Upper lobe of left lung (tissue), 6 donors: ENCODE data around the gene LRRN2. TPM values are rescaled to one million over a fixed set of nuclear protein-coding genes. Genes with fewer than 3 reads are reported as not detected.
A peak's percentile ranks its signal among the peaks of the same experiment; 100 is the strongest.

Source experiments
- ATAC-seq, 2 donors: fragments of 200-7000 bp; cut with Tn5 transposase; one replicate each; pipeline ENCODE4 v1.9.1; 2022; ENCODE audit warnings: mild to moderate bottlenecking in 2 of 2, moderate library complexity in 2 of 2; ENCODE audit not compliant: low FRiP score in 2 of 2
- DNase-seq, 2 donors: peaks; one replicate each; pipeline ENCODE4 v3.0.0-alpha.2; 2019 to 2020
- H3K27ac ChIP-seq, 4 donors: fragments of 200-600 bp; sonication (generic); one replicate each; pipeline ENCODE4 v1.5.1; 2016 to 2019
- H3K27me3 ChIP-seq, 4 donors: fragments of 200-600 bp; sonication (generic); one replicate each; pipeline ENCODE4 v1.5.1; 2017 to 2019
- H3K36me3 ChIP-seq, 4 donors: fragments of 200-600 bp; sonication (generic); one replicate each; pipeline ENCODE4 v1.5.1; 2016 to 2019
- H3K4me1 ChIP-seq, 4 donors: fragments of 200-600 bp; sonication (generic); one replicate each; pipeline ENCODE4 v1.5.1; 2018 to 2019
- H3K4me3 ChIP-seq, 4 donors: fragments of 200-600 bp; sonication (generic); one replicate each; pipeline ENCODE4 v1.5.1; 2017 to 2019; ENCODE audit warnings: mild to moderate bottlenecking in 2 of 4, moderate library complexity in 1 of 4
- H3K9me3 ChIP-seq, 4 donors: fragments of 200-600 bp; sonication (generic); one replicate each; pipeline ENCODE4 v1.5.1; 2018 to 2019
- EP300 ChIP-seq, 4 donors: sonication (generic); formaldehyde crosslinking; IDR thresholded peaks; one replicate each; pipeline ENCODE4 v1.5.1; 2017; ENCODE audit warnings: antibody characterized with exemption in 4 of 4, control low read depth in 2 of 4
- POLR2A ChIP-seq, 4 donors: fragments of 450-650 bp; IDR thresholded peaks; one replicate each; pipeline ENCODE4 v1.5.1; 2016 to 2017; ENCODE audit warnings: antibody characterized with exemption in 4 of 4, mild to moderate bottlenecking in 2 of 4
- POLR2AphosphoS5 ChIP-seq, 2 donors: sonication (generic); formaldehyde crosslinking; IDR thresholded peaks; one replicate each; pipeline ENCODE4 v1.5.1; 2017; ENCODE audit warnings: antibody characterized with exemption in 2 of 2
- WGBS, 2 donors: methylation state at CpG; one replicate each; pipeline ENCODE4 v1.1.5; 2017 to 2018; 5-methylcytosine and 5-hydroxymethylcytosine counted together
- total RNA-seq, 6 donors: library from RNA; depleted of rRNA in 4 of 6; stranded (reverse); fragments of >200 nt in 4 of 6; gene quantifications; one replicate each; pipeline versions ENCODE4 v1.1.0 to v1.2.1, GENCODE V29; 2016 to 2021
- TF ChIP-seq, protein P1 (sequence below), 6 experiments: fragments of 450-650 bp in 4 of 6; fragments of 200-600 bp in 2 of 6; sonication (generic) in 2 of 6; IDR thresholded peaks; one replicate each; pipeline ENCODE4 v1.5.1; 2016 to 2019; ENCODE audit warnings: antibody characterized with exemption in 6 of 6
- donor health status: DM: no; HTN: no; CAD: no; lungs with moderate emphysema.
- donor health status: DM: no; HTN: yes; CAD: no; lungs with severe emphysema.

The LRRN2 gene
- total RNA-seq, 6 donors from 2014 or later, result 0.61 to 4.2 (median 2.6) TPM; not detected in 1

DNA sequence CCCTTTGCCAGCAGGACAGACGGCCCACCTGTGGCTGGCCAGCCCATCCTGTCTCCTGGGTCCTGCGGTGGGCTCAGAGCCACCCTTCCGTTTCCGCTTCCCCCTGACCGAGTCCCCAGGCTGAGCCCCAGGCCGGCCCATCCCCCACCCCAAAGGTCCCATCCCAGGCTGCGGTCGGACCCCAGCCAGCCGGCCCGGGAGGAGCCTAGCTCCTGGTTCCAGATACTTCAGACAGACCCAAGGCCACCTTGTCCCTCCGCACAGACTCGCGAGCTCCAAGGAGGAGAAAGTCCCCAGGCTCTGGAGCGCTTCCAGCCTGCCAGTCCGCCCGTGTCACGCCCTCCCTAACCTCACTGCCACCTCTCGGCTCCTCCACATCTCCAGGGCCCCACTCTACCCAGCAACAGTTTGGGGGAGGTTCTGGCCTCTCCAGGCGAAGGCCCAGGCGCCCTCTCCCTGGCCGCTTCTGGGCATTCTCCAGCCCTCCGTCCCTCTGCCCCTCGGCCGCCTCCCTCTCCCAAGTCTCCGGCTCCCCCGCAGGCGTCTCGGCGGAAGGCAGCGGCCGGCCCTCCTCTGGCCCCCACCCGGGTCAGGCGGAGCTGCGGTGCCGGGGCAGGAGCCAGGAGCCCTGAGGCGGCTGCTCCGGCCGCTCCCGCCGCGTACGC is 835 bp downstream of the LRRN2 start:
- no peaks in the 10 kb centered on the region for H3K36me3 ChIP-seq
- no peak for TF ChIP-seq EP300 (IDR thresholded peaks at IDR 0.05)
- TF ChIP-seq POLR2AphosphoS5 (IDR thresholded peaks at IDR 0.05), result no peak
- TF ChIP-seq, protein P1, sequence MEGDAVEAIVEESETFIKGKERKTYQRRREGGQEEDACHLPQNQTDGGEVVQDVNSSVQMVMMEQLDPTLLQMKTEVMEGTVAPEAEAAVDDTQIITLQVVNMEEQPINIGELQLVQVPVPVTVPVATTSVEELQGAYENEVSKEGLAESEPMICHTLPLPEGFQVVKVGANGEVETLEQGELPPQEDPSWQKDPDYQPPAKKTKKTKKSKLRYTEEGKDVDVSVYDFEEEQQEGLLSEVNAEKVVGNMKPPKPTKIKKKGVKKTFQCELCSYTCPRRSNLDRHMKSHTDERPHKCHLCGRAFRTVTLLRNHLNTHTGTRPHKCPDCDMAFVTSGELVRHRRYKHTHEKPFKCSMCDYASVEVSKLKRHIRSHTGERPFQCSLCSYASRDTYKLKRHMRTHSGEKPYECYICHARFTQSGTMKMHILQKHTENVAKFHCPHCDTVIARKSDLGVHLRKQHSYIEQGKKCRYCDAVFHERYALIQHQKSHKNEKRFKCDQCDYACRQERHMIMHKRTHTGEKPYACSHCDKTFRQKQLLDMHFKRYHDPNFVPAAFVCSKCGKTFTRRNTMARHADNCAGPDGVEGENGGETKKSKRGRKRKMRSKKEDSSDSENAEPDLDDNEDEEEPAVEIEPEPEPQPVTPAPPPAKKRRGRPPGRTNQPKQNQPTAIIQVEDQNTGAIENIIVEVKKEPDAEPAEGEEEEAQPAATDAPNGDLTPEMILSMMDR (IDR thresholded peaks at IDR 0.05), result no peak
- TF ChIP-seq POLR2A (IDR thresholded peaks at IDR 0.05), result no peak
- H3K27me3 ChIP-seq, result peaks cover 0 to 24% (median 6%) of the 10 kb centered on the region in 4 donors
- H3K4me1 ChIP-seq, result peaks cover 8 to 24% (median 15%) of the 10 kb centered on the region in 4 donors
- WGBS, 2 donors, result 3 to 5% methylated on average over 20 to 22 of the region's 42 CpGs
- DNase-seq (peak in 1 of 2 donors; percentile 77), ATAC-seq (peak in 1 of 2 donors; percentile 63)
- no peaks in the 10 kb centered on the region for H3K9me3 ChIP-seq
- no peak overlapping the region for H3K27ac ChIP-seq
- peak overlapping the region; percentile 15 to 49 (median 44) for H3K4me3 ChIP-seq

DNA sequence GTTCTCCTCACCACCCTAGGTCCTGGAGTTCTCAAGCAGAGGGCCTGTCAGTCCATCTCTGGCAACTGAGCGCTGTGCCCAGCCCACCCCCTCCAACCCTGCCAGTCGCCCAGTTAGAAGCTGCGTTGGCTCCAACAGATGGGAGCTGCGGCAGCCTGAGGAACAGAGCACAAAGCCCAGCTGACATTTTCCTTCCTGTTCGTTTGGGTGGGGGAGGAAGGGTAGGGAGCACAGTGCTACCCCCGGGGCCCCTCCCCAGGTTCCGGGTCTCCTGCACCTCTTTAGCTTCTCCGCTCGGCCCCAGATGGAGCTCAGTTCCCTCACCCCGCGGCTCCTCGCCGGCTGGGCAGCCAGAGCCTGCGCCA is 1.4 kb downstream of the LRRN2 start:
- Histone ChIP-seq H3K36me3 (no peaks in the 10 kb centered on the region), H3K4me1 (peaks cover 8 to 24% (median 15%) of the 10 kb centered on the region in 4 donors), H3K4me3 (peak overlapping the region in 3 of 4 donors; percentile 44 to 49 (median 45)), H3K9me3 (no peaks in the 10 kb centered on the region), H3K27ac (no peak overlapping the region), H3K27me3 (peaks cover 0 to 24% (median 6%) of the 10 kb centered on the region in 4 donors)
- no peak for ATAC-seq
- 10 to 17% methylated on average over 11 to 12 of the region's 14 CpGs for WGBS, 2 donors
- TF ChIP-seq POLR2AphosphoS5 (IDR thresholded peaks at IDR 0.05), result no peak
- no peak for TF ChIP-seq POLR2A (IDR thresholded peaks at IDR 0.05)
- TF ChIP-seq, protein P1 (IDR thresholded peaks at IDR 0.05), result no peak
- TF ChIP-seq EP300 (IDR thresholded peaks at IDR 0.05), result no peak
- DNase-seq, result no peak

DNA sequence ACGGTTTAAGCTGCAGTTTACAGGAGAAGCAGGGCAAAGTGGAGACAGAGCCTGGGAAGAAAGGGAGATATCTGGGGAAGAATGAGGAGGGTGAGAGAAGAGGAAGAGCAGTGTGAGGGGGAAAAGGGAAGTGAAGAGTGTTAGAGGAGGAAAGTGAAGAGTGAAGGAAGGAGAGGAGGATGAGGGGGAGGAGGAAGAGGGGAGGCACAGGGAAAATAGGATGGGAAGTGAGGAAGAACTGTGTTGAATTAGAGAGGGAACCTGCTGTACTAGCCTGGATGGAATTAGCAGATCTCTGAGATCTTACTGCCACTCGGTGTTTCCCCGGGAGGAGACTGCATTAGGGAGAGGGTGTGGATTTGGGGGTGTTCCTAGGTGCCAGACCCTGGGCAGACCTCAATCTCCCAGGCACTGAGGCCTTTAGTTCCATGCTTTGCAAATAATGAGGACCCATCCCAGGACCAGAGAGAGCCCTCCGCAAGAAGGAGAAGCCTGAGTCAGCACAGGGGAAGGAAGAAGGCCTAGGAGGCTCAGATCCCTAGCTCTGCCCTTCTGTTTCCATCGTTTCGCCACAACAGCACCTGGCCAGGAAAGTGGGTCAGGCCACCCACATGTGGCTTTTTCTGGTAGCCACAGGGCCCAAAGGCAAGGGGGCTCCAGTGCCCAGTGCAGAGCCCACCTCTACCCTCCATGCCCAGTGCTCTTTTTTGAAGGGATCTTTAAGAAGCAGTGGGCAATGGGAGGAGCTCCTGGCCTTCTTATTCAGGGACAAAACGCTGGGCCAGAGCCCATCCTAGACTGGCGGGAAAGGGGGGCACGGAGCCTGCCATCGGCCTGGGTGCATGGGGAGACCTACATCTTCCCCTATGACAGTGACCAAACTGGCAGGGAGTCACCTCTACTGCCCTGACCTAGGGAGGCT is 2.0 kb downstream of the LRRN2 start:
- WGBS, 2 donors, result 75 to 78% methylated on average over 8 to 10 of the region's 10 CpGs
- Histone ChIP-seq H3K4me1 (peaks cover 8 to 24% (median 15%) of the 10 kb centered on the region in 4 donors), H3K9me3 (no peaks in the 10 kb centered on the region), H3K36me3 (no peaks in the 10 kb centered on the region), H3K27me3 (peaks cover 0 to 24% (median 6%) of the 10 kb centered on the region in 4 donors), H3K27ac (no peak overlapping the region), H3K4me3 (no peak overlapping the region)
- DNase-seq (no peak), ATAC-seq (no peak)
- TF ChIP-seq POLR2A (IDR thresholded peaks at IDR 0.05) (no peak), POLR2AphosphoS5 (IDR thresholded peaks at IDR 0.05) (no peak)

DNA sequence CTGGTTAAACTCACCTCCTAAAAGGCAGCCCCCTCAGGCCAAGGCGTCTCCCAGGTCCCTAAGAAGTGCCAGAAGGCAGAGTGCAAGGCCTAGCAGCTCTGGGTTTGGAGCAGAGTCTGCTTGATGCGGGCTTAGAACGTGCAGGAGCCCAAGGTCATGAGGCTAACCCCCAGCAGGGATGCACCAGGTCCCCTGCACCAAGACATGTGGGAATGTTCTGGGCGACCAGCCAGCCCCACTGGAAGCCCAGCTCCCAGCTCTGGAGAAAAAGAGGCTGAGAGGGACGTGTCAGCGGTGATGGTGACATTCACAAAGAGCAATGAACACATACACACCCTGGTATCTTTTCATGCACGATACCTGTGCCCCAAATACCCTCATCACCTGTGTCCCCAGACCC is 5.1 kb downstream of the LRRN2 start:
- Histone ChIP-seq H3K27me3 (peaks cover 0 to 17% (median 5%) of the 10 kb centered on the region in 4 donors), H3K4me1 (peaks cover 8 to 18% (median 11%) of the 10 kb centered on the region in 4 donors), H3K4me3 (no peak overlapping the region), H3K36me3 (no peaks in the 10 kb centered on the region), H3K9me3 (no peaks in the 10 kb centered on the region), H3K27ac (no peak overlapping the region)
- ATAC-seq, result no peak
- TF ChIP-seq, protein P1 (IDR thresholded peaks at IDR 0.05), result no peak
- TF ChIP-seq EP300 (IDR thresholded peaks at IDR 0.05), result no peak
- no peak for TF ChIP-seq POLR2AphosphoS5 (IDR thresholded peaks at IDR 0.05)
- no peak for TF ChIP-seq POLR2A (IDR thresholded peaks at IDR 0.05)
- WGBS, 2 donors, result 80 to 83% methylated on average over 7 of the region's 7 CpGs
- no peak for DNase-seq

DNA sequence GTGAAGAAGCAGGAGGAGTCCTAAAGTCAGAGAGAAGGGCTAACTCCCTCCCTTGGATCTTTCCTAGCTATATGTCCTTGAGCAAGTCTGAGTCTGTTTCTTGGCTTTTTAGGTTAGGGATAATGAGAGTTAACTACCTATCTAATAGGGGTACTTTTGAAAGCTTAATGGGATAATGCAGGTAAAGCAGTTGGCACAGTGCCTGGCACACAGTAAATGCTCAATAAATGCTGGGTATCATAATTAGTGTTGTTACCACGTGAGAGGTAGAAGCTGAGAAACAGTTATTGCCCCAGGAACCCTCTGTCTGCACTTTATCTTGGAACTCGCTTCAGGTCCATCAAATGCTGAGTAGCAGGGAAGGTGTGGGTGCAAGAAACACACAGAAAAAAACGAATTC is 5.5 kb downstream of the LRRN2 start:
- no peak for TF ChIP-seq EP300 (IDR thresholded peaks at IDR 0.05)
- TF ChIP-seq, protein P1 (IDR thresholded peaks at IDR 0.05), result no peak
- no peak for TF ChIP-seq POLR2AphosphoS5 (IDR thresholded peaks at IDR 0.05)
- TF ChIP-seq POLR2A (IDR thresholded peaks at IDR 0.05), result no peak
- WGBS, 2 donors, result 70 to 71% methylated on average over 3 of the region's 3 CpGs

More for the DNA sequence above, 5.5 kb downstream of the LRRN2 start:
- ATAC-seq (no peak), DNase-seq (no peak)
- no peak overlapping the region for H3K4me3 ChIP-seq
- no peaks in the 10 kb centered on the region for H3K9me3 ChIP-seq
- no peaks in the 10 kb centered on the region for H3K36me3 ChIP-seq
- H3K4me1 ChIP-seq, result peaks cover 7 to 14% (median 9%) of the 10 kb centered on the region in 4 donors
- H3K27ac ChIP-seq, result no peak overlapping the region
- H3K27me3 ChIP-seq, result peaks cover 0 to 13% (median 3%) of the 10 kb centered on the region in 4 donors
